Brain microvascular endothelial cell (primary cell): ENCODE data around the gene TTLL13.

Experiments
- DNase-seq: peaks from one replicate; pipeline ENCODE4 v3.0.0-alpha.2; 2020
- H3K27ac ChIP-seq: fragments of 250-450 bp; sonication (Bioruptor Pico); 2 replicates; pipeline ENCODE4 v1.5.1; 2020; ENCODE audit warnings: mild to moderate bottlenecking, moderate library complexity
- H3K27me3 ChIP-seq: fragments of 250-450 bp; sonication (Bioruptor Pico); replicated peaks from 2 replicates; pipeline ENCODE4 v1.5.1; 2020; ENCODE audit warnings: mild to moderate bottlenecking
- H3K36me3 ChIP-seq: fragments of 250-450 bp; sonication (Bioruptor Pico); replicated peaks from 2 replicates; pipeline ENCODE4 v1.5.1; 2020; ENCODE audit warnings: mild to moderate bottlenecking
- H3K4me3 ChIP-seq: 2 replicates; pipeline ENCODE4 v1.5.1; 2011; ENCODE audit warnings: low read depth, mild to moderate bottlenecking, control low read depth, low read length, moderate library complexity
- in situ Hi-C: cut with HindIII; loops from 2 replicates; pipeline ENCODE4 v1.10.0; 2017; ENCODE audit warnings: low sequenced_read_pairs, low pct_ligation_motif_present
- TF ChIP-seq, protein P1 (sequence below): IDR thresholded peaks from 2 replicates; pipeline ENCODE4 v1.5.1; 2011; ENCODE audit warnings: low read depth, mild to moderate bottlenecking, moderate library complexity, low read length, control low read depth, inconsistent platforms; ENCODE audit errors: missing control alignments

Gene TTLL13

GRCh38 chr15:90227336-90227735 is 22.0 kb upstream of the TTLL13 start:
- peaks cover 34% of the 10 kb centered on the region for H3K36me3 ChIP-seq
- in situ Hi-C loops = no loop called here
- no peak overlapping the region for H3K27ac ChIP-seq

DNA sequence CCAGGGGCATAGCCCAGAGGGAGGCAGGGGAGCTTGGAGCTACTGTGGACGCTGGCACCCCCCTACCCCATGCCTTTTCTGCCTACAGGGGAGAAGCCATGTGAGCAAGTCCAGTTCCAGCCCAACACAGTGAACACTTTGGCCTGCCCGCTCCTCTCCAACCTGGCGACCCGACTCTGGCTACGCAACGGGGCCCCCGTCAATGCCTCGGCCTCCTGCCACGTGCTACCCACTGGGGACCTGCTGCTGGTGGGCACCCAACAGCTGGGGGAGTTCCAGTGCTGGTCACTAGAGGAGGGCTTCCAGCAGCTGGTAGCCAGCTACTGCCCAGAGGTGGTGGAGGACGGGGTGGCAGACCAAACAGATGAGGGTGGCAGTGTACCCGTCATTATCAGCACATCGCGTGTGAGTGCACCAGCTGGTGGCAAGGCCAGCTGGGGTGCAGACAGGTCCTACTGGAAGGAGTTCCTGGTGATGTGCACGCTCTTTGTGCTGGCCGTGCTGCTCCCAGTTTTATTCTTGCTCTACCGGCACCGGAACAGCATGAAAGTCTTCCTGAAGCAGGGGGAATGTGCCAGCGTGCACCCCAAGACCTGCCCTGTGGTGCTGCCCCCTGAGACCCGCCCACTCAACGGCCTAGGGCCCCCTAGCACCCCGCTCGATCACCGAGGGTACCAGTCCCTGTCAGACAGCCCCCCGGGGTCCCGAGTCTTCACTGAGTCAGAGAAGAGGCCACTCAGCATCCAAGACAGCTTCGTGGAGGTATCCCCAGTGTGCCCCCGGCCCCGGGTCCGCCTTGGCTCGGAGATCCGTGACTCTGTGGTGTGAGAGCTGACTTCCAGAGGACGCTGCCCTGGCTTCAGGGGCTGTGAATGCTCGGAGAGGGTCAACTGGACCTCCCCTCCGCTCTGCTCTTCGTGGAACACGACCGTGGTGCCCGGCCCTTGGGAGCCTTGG is 21.3 kb upstream of the TTLL13 start:
- Histone ChIP-seq H3K27me3 (no peaks in the 10 kb centered on the region), H3K27ac (no peak overlapping the region), H3K4me3 (no peak overlapping the region), H3K36me3 (peaks cover 34% of the 10 kb centered on the region)
- TF ChIP-seq, protein P1, sequence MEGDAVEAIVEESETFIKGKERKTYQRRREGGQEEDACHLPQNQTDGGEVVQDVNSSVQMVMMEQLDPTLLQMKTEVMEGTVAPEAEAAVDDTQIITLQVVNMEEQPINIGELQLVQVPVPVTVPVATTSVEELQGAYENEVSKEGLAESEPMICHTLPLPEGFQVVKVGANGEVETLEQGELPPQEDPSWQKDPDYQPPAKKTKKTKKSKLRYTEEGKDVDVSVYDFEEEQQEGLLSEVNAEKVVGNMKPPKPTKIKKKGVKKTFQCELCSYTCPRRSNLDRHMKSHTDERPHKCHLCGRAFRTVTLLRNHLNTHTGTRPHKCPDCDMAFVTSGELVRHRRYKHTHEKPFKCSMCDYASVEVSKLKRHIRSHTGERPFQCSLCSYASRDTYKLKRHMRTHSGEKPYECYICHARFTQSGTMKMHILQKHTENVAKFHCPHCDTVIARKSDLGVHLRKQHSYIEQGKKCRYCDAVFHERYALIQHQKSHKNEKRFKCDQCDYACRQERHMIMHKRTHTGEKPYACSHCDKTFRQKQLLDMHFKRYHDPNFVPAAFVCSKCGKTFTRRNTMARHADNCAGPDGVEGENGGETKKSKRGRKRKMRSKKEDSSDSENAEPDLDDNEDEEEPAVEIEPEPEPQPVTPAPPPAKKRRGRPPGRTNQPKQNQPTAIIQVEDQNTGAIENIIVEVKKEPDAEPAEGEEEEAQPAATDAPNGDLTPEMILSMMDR = no peak
- in situ Hi-C loops = no loop called here
- no peak for DNase-seq

More at GRCh38 chr15:90227336-90227735, 22.0 kb upstream of the TTLL13 start:
- TF ChIP-seq, protein P1 = no peak
- DNase-seq = no peak
- Histone ChIP-seq H3K27me3 (no peaks in the 10 kb centered on the region), H3K4me3 (no peak overlapping the region)

DNA sequence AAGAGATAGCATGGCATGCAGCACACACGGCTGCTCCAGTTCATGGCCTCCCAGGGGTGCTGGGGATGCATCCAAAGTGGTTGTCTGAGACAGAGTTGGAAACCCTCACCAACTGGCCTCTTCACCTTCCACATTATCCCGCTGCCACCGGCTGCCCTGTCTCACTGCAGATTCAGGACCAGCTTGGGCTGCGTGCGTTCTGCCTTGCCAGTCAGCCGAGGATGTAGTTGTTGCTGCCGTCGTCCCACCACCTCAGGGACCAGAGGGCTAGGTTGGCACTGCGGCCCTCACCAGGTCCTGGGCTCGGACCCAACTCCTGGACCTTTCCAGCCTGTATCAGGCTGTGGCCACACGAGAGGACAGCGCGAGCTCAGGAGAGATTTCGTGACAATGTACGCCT is 20.4 kb upstream of the TTLL13 start:
- no peak for DNase-seq
- H3K36me3 ChIP-seq = peaks cover 34% of the 10 kb centered on the region
- no peak overlapping the region for H3K4me3 ChIP-seq
- no peak overlapping the region for H3K27ac ChIP-seq
- TF ChIP-seq, protein P1 = no peak
- in situ Hi-C loops = no loop called here
- H3K27me3 ChIP-seq = no peaks in the 10 kb centered on the region

- no peak overlapping the region for H3K27ac ChIP-seq
- H3K36me3 ChIP-seq = peaks cover 31% of the 10 kb centered on the region
- H3K27me3 ChIP-seq = no peaks in the 10 kb centered on the region
- in situ Hi-C loops = no loop called here
- DNase-seq = no peak
- TF ChIP-seq, protein P1 = no peak
- H3K4me3 ChIP-seq = no peak overlapping the region
Observed at GRCh38 chr15:90230071-90230494, 19.3 kb upstream of the TTLL13 start.

- DNase-seq = no peak
- H3K4me3 ChIP-seq = no peak overlapping the region
- TF ChIP-seq, protein P1 = no peak
- no peak overlapping the region for H3K27ac ChIP-seq
- in situ Hi-C loops = no loop called here
- H3K27me3 ChIP-seq = no peaks in the 10 kb centered on the region
- H3K36me3 ChIP-seq = peaks cover 30% of the 10 kb centered on the region
Observed at GRCh38 chr15:90230610-90231009, 18.7 kb upstream of the TTLL13 start.
